Measurements from ENCODE around the gene HSD3B2.

DNA sequence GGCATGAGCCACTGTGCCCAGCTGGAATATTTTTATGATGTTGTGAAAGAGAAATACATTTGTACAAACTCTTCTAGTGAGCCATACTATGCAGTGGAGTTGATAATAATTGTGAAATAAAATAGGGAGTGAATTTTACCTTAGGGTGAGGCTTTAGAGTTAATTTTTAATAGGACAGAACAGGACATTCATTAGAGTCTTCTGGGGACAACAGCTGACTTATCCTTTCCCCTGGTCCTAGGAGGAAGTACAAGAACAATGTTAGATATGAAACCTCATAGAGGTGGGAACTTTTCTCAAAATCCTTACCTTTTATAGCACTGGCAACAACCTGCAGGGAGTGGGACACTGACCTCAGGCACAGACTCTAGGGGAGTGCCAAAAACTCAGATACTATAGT lies 24.4 kb upstream of the HSD3B2 start:
- TF ChIP-seq, protein P1, sequence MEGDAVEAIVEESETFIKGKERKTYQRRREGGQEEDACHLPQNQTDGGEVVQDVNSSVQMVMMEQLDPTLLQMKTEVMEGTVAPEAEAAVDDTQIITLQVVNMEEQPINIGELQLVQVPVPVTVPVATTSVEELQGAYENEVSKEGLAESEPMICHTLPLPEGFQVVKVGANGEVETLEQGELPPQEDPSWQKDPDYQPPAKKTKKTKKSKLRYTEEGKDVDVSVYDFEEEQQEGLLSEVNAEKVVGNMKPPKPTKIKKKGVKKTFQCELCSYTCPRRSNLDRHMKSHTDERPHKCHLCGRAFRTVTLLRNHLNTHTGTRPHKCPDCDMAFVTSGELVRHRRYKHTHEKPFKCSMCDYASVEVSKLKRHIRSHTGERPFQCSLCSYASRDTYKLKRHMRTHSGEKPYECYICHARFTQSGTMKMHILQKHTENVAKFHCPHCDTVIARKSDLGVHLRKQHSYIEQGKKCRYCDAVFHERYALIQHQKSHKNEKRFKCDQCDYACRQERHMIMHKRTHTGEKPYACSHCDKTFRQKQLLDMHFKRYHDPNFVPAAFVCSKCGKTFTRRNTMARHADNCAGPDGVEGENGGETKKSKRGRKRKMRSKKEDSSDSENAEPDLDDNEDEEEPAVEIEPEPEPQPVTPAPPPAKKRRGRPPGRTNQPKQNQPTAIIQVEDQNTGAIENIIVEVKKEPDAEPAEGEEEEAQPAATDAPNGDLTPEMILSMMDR (IDR thresholded peaks at IDR 0.05), result no peak
- no peak for TF ChIP-seq POLR2AphosphoS5 (IDR thresholded peaks at IDR 0.05)
- TF ChIP-seq POLR2A (IDR thresholded peaks at IDR 0.05), result no peak

Data from sigmoid colon (tissue), 4 donors.